GM19397 (cell line): Measurements from ENCODE around the gene RAD51B.

Experiments used
- ATAC-seq: cut with Tn5 transposase; IDR thresholded peaks from one replicate; pipeline ENCODE4 v1.9.1; 2021; ENCODE audit warnings: mild to moderate bottlenecking, moderate library complexity; ENCODE audit not compliant: unreplicated experiment

RAD51B gene

DNA sequence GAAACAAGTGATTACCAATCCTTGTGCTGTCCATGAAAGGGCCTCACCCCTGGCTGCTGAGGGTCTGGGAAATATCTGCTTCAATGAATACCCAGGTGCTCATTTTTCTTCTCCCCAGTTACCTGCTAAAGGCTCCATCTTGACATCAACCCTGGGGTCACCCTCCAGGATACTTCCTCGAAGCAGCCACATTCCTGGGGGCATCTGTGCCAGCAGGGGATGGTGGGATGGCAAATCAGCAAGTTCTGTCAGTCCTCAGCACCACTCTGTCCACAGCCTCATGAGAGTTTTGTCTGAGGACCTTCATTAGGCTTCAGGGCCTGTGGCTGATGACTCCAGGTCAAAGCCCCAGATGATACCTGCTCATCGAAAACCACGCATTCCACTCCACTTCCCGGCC, 848.4 kb downstream of the RAD51B start:
- no peak for ATAC-seq

DNA sequence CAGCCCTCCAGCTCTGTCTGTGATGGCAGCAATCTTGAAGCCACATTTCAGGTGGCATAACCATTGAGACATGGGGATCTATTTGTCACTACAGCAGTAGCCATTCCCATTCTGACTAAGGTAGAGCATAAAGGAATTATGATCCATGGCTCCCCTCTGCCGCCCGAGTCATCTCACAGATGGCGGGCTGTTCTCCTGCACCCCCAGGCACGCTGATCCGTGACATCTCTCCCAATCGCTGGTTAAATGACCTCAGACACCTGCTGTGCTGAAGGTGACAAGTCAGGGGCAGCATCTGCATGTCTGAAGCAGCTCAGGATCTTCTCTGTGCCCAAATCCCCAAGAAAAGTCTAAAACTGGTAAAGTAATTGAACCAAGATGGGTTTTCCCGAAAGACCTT, 849.0 kb downstream of the RAD51B start:
- ATAC-seq, result no peak

DNA sequence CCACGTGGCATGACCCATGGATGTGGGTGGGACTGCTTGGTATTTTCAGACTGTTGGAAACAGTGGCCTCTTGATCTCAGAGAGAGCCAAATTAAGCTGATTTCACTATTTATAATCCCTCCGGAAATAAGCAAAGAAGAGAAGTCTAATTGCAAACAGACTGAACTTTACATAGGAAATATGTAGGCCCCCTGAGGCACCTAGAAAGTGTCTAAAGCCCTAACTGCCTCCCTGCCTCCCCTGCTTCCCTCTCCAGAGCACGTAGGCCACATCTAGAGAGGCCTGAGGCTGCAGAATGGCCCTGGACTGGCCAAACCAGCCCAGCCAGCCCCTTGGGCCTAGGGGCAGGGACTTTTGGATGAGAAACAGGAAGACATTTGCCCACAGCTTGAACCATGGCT, 849.5 kb downstream of the RAD51B start:
- ATAC-seq, result no peak

DNA sequence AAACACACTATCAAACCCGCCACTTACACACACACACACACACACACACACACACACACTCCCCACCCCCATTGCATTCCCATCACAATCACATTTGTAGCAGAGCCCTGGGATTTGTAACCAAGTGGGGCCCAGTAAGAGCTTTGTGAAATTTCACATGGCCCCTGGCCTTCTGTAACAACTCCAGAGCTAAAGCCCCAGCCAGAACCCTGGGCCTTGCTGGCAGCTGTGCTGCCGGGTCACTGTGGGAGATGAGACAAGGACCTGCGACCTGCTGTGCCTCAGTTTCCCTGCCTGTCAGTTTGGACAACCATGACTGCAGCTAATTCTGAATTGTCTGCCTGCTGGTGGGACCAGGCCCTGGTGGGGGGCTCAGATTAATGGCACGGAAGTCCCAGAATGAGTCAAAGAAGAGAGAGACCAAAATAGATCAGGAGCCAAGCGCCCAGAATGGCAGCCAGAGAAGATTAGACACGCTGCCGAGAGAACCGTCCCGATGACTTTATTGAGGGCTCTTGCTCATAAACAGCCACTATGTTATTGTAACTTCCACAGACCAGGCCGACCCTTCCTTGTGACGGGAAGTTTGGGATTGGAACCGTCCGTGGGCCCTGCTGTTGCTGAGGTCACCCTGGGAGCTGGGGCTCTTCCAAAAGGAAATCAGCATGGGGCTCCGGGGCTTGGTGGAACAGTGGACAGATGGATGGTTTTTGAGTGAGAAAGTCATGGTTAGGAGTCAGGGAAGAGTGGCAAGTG, 850.2 kb downstream of the RAD51B start:
- no peak for ATAC-seq

DNA sequence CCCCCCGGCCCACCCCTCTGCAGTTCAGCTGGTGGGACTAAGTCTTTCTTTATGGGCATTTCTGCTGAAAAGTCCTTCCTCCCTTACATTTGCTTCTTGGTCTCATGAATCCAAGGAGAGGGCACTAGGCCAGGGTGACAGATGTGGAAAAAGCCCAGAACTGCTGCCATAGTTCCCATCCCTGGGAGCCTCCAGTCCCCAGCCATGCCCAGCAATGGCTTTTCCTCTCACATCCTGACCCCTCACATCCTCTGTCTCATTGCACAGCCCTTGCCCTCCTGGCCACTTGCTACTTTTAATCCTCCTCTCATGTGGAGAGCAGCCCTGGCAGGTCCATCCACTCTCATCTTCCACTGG, 850.8 kb downstream of the RAD51B start:
- ATAC-seq, result no peak

DNA sequence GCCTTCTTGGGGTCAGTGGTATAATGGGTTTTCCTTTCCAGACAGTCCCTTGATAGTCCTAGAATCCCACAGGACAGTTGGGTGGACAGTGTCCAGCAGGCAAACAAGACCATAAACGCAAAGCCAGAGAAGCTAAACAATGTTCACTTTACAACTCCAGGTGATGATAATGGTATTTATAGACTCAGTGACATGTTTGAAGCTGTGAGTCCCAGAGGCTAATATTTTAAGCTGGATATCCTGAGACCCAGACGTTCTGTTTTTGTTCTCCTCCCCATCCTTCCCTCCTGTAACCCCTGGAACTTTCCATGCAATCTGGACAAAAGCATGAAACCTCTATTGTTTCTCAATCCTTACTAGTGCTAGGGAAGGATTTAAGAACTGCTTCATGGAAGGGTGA, 852.3 kb downstream of the RAD51B start:
- no peak for ATAC-seq

DNA sequence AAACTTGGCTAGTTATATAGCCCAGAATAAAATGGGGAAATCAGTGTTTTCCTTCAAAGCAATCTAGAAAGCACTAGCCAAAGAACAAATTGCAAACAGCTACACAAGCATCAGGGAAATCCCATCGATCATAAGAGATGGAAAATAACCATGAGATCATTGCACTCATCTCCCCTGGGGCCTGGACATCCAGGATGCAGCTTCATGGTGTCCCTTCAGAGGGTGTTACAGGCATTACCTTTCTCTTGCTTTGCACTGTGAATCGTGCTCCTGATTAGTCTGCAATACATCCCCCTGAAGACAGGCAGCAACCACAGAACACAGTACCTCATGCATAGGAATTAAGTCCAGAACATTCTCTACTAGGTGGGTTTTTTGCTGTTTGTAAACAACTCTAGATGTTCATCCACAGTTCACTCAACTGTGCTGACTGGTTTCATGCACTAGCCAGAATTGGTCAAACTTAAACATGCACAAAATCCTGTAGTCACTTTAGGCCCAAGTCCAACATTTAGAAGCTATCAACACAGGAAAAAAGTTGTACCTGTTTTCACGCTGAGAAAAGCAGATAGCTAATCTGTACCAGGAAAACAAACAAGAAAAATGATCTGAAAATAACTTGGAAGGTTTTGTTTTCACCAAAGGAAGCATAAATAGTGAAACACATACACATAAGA, 853.2 kb downstream of the RAD51B start:
- ATAC-seq, result no peak

DNA sequence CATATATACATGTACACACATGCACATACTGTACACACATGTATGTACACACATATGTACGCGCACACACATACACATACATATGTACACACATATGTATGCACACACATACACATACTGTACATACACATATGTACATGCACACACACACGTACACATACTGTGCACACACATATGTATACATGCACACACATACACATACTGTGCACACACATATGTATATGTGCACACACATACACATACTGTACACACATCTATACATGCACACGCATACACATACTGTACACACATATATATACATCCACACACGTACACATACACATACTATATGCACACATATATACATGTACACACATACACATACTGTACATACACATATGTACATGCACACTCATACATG, 853.9 kb downstream of the RAD51B start:
- ATAC-seq, result no peak

DNA sequence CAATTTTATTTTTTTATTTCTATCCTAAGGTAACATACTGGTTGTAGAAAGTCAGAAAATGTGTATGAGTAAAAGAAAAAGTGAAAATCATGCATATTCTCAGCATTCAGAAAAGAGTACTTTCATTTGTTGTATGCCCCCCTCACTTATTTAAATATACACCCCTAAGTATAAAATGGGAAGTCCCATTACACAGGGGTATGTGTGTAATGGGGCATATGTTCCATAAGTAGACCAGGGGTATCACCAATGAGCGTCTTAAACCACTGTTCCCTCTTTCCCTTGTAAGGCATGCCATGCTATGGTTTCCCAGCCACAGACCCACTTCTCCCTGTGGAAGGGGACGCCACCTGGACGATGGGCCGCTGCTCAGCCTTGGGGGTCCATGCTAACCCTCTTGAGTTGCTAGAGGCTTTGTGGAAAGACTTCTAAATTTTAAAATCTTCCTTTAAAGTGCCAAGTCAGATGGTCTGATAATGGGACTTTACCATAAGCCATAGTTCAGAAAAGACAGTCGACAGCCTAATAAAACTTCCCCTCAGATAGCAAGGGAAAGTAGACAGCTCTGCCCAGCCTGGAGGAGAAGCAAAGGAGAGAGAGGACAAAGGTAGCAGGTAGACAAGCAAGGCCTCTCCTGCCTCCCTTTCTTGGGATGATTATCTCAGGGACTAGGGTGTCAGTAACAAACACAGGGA, 855.1 kb downstream of the RAD51B start:
- no peak for ATAC-seq

DNA sequence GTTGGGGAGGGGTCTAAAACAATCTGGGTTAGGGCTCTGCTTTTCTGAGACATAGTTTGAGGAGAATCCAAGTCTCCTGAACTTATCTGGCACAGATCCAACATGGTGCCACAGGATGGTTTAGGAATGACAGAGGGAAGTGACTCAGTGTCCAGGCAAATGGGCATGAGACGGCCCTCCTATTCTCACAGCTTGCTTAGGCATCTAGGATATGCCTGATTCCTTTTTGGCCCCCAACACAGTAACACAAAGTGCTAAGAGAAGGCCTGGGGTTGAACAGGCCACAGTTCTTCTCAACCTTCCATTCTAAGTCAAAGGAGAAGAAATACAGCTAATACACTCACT, 855.6 kb downstream of the RAD51B start:
- no peak for ATAC-seq

DNA sequence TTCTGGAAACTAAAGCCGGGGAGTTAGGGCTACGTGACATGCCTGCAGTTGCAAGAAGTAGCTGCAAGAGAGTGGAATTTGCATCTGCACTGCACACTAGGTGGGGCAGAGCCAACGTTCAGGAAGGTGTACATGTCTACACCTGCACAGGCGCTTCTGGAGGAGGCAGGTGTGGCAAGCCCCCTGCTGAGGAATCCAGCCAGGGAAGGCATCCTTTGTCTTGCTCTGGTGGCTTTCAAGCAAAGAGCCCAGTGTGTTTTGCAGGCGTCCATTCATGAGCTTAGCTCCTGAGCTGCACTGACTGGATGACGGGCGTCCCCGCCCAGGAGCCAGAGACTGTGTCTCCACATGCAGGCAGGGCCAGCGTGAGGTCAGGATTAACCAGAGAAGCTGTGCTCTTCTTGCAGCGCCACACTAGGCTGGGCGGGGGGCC, 856.9 kb downstream of the RAD51B start:
- ATAC-seq, result no peak

DNA sequence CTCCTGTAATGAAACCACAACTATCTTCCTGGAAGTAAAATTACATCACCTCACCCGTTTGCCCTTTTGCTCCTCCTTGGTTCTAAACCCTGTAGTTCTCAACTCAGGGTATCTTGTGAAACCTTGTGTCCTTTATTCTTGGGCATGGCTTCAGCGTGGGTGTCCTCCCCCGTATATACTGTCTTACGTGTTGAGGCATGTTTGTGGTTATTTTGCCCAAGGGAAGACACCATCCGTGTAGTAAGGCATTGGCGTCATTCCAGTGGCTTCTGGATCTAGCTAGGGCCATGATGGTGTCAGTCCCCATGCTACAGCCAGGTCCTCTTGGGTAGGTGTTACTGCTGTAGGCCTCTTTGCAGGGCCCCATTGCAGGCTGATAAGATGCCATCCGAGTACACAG, 857.9 kb downstream of the RAD51B start:
- ATAC-seq, result no peak

DNA sequence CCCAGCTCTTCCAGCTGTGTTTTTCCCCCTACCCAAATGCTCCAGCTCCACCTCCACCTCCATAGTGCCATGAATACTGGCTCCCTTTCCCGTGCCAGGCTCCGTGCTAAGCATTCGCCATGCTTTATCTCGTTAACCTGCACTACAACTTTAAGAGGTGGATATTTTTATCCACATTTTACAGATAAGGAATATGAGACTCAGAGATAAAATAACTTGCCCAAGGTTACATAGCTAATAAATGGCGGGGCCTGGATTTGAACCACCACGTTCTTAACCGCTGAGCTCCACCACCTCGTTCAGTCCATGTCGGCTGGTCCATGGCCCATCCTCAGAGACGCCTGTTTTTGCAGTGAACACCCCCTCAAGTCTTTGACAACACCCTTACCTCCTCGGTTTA, 858.3 kb downstream of the RAD51B start:
- no peak for ATAC-seq

DNA sequence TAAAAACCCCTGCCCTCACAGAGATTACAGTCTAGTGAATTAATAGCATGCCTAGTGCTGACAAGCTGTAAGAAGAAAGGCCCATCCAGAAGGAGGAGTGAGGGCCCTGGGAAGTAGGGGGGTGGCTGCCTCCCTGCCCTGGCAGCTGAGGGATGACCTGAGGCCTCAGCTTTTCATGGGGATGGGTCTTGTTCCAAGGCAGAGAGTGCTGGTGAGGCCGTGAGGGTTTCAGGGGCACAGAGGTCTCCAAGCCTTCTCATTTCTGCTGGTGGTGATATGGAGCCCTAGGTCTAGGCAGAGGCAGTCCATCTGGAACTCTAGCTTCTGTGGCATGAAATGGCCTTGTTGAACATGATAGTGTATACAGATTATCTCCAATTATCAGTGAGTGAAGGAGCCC, 858.9 kb downstream of the RAD51B start:
- ATAC-seq, result no peak

DNA sequence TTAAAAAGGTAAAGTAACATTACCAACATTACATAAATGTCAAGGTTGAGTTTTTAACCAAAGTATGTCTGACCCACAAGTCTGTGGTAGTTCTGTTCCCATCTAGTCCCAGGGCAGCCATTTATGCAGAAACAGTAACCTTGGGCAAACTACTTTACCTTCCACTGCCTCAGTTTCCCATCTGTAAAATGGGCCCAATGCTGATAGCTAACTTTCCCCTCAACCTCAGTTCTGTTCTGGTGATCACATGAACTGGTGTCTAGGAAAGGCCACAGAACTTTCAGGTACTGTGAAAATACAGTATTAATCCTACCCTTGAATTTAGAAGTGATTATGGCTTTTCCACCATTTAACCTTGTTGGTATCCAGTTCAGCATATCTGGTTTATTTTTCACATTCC, 859.7 kb downstream of the RAD51B start:
- no peak for ATAC-seq

DNA sequence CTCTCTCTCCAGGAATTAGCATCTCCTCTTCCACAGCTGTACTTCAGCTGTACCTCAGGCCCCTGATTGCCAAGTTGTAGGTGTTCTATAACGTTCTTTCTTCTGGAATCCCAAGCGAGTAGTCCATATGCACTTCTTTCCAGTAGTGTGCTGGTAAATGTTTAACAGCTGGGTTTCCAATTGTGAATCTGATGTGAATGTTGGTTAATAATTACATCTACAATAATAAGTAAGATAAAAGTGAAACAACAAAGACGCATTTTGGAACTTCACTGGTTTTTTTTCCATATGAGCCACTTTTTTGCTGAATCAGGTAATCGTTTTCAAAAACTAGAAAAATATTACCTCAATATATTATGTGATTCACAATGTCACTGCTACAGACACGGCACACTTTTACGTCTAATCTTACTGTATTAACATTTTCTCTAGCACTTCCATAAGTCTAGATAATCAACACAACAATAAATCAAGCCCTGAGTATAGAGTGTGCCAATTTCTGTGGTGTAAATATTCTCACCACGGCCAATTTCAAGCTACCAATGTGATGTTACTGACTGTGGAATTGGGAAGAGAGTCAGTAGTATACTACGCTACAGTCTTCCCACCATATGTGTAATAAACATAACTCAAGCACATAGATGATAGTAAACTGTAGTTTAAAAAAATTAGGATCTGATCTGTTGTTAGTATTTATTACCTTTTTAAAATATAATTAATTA, 860.3 kb downstream of the RAD51B start:
- no peak for ATAC-seq

DNA sequence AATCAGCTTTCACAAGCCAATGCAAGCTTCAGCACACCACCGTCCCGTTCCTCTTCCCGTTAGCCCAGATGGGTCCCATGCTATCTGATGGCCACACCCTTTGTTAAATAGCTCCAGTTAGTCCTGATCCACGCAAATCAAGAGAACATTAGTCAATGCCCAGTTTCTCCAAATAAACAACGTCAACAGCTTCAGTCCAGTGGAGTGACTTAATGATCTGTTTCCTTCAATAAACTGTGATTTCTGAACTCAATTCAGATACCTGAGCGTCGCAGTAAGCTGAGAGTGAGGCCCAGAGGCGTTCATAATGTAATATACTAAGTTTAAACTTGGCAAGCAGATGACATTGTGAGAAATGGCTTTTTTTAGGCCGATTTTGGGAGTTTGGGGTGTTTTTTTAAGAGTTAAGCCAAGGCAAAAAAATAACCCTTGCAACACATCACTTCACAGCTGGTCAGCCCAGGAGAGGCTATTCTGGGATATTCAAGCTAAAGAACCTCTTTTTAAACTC, 861.0 kb downstream of the RAD51B start:
- no peak for ATAC-seq

DNA sequence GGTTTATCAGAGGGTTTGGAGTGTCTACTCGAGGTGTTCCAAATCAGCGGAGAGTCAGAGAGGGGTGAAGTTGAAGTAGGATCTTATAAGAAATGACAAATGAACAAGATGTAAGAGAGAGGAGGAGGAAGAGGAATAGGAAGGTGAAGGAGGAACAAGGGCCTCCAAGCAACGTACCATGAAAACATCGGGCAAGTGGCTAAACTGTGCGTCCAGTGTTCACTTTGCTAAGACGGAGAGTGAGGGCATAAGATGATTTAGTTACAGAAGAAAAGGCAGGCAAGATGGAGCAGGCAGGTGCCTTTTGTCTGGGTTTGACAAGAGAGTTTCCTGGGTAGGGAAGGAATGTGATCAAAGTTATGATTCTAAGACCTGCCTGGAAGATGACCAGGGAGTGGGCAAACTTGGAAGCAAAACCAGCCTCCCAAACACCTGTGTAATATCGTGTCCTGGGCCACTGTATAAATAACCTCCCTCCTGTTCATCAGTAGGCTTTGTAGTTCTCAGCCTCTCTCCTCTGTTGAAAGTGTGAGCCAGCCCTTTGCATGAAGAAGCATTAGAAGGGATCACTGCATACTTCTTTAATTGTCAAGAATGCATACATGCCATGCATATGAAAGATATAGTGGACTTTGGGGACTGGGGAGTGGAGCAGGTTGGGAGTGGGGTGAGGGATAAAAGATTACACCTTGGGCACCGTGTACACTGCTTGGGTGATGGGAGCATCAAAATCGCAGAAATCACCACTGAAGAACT, 861.9 kb downstream of the RAD51B start:
- no peak for ATAC-seq

DNA sequence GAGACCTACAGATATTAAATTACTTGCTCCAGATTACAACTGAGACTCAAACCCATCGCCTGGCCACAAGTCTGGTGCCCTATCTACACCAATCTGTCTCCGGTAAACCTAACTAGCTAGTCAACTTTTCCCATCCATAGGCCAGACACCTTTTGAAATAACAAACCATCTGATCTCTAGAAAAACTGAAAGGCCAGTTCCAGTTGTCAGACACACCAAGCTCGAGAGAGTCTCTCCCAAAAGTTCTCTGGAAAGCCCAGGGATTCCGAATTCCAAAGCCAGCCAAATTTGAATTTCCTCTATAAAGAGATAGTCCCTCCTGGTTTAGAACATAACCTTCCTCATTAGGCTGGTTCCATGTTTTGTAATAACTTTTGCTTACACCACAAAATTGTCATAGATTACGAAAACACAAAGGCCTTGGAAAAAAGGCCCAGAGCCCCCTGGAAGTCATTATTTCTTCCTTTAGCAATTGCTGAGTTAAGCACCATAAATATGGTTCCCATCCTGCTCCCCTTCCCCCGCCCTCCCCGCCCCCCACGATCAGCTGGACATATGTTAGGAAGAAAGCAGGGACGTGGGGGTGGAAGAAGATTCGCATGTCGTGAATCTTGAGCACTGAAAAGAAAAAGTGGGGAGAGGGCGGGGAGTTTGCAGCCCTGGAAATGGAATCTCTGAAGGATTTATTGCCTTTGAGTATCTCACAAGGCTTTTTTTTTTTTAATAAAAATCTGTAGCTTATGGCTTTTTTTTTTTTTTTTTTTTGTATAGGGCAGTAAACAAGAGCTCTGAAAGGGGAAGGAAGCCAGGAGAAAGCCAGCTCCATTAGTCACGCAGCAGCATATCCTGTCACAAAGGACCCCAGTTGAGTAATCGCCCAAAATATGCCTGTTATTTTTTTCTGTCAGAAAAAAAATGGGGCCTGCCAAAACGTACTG, 862.9 kb downstream of the RAD51B start:
- ATAC-seq, result no peak

DNA sequence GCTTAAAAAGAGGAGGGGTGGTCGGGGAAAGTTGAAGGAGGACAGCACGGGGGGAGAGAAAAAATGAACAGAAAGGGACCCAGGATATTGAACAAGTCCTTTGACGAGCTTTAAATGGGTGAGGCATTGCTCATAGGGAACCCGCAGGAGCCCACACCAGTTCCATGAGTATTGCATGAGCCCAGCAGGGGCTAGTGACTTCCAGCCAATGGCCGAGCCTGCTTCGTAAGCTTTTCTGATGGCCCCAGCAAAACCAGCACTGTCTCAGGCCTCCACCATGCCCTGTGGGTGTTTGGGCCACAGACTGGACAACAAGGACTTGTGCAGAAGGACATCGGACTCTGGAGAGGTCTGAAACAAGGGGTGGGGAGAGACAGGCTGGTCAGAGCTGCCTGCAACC, 863.7 kb downstream of the RAD51B start:
- ATAC-seq, result no peak
